NCI-H2196 (cell line): Measurements from ENCODE around the gene HEPACAM.

Source experiments
- DNase-seq: peaks from one replicate; lab custom pipeline; 2025; ENCODE audit not compliant: unreplicated experiment; lab: John Stamatoyannopoulos, UW

Gene HEPACAM

DNA sequence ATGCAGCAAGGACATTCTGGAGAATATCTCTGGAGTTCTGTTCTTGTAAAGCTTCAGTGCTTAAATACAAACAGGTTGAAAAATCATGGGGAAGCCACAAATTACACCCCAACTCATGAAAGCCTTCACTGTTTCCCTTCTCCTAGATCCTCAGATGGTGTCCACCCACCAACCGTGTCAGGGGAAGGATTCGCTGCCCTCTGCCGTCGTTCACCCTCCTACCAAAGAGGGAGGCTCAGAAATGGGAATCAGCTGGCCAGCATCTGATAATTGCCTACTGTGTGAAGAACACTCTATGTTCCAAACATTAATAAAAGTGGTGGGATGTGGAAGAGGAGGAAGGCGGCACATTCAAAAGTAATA lies 7.4 kb upstream of the HEPACAM start:
- no peak for DNase-seq

DNA sequence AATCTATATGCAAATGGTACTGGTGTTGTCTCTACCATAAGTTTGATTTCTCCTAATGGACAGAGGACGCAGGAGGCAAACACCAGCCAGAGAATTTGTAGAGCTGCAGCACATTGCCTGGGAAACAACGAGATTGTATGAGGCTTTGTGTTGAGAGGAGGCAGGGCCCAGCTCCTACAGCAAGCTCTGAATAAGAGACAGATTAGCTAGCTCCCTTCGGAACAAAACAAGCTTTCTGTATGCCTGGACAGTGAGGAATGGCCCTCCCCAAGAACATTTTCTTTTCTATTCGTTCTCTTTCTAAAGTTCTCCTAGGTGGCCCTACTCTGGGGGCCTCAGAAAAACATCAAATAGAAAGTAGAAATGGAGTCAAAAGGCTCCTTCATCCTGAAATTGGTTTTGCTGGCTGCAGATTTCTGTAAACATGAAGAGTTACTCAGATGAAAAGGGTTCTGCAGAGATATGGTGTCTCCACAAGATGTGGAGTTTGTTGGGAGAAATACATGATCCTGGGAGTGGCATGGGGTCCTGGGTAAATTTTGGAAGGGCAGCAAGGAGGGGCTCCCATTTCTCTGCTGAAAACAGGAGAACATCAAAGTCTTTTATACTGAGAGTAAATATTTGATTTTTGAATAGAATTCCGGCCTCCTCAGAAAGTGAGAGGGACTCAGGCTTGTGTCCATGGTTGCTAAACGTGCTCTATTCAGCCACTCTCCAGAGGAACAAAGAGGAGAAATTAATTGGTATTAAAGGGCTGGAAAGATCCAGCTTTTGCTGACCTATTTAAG lies 6.8 kb upstream of the HEPACAM start:
- DNase-seq: no peak

DNA sequence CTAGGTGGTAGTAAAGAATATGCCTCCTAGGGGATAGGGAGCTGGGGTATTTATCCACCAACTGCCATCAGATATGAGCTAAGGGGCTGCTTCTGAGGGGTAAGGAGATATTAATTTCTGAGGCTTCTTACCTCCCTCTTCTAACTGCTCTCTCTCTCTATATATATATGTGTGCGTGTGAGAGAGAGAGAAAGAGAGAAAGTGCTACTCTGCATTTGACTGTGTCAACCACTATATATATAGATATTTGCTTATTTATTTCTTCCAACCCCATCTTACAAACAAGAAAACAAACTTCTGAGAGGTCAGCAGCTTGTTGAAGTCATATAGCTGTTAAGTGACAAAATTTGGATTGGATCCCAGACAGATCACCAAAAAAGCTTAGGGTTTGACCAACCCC lies 5.9 kb upstream of the HEPACAM start:
- no peak for DNase-seq

DNA sequence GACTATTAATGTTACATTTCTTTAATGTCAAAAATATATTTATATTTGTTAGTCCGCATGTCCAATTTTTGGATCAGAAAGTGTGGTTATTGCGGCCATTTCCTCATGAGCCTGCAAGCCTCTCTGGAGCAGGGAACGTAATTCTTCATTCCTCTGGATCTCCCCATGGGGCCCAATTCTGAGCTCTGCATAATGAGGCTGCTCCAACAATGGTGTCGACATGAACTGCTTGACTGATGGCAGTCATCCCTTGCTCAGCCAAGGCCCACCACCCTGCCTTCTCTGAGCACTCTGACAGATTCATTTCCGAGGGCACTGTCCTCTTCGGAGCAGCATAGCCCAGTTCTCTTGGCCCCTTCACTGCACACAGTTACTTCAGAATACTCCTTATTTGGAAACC lies 3.1 kb upstream of the HEPACAM start:
- DNase-seq: no peak

DNA sequence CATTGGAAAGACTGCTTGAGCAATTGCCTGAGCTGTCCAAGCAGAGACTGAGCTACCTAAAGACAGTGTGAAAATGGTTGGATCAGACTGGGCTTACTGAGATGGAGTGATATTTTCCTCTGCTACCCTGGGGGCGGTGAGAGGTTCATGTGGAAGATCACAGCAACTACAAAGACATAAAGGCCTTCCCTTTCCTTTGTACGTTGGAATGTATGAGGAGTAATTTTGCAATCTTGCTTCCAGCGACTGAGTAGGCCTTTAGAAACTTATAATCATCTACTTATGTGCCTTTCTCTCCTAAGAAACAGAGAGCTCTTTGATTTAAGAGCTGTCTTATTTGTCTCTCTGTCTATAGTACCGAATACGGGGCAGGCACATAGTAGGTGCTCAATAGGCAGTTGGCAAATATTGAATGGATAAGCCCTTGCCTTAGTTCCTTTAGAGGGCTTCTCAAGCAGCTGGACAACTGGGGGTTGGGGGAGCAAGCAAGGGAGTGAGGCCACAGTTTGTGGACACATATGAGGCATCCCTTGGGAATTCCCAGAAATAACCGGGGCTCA lies 2.4 kb upstream of the HEPACAM start:
- DNase-seq: no peak

DNA sequence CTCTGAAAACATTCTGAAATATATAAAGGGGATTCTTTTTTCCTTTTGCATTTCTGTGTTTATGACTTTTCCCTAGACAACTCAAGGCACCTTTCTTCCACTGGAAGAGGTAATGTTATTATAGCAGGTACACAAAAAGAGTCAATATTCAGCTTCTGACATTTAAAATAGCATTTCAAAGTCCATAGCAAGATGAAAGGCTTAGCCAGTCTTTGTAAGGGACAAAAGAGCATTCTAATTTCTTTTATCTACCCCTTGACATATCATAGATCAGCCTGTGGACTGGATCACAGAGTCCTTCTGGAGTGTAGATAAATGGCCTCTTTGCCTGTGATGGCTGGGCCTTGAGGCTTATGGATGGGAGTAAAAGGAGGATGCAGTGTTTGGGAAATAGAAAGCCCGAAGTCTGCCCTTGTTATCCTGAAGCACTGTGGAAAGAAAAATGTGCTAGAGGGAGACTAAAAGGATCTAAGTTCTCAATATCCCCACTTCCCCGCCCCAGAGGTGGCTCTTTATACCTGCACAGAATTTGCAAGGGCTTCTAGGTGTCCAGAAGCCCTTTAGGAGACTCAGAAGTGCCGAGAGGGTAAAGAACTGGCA lies 1.6 kb upstream of the HEPACAM start:
- DNase-seq: no peak

DNA sequence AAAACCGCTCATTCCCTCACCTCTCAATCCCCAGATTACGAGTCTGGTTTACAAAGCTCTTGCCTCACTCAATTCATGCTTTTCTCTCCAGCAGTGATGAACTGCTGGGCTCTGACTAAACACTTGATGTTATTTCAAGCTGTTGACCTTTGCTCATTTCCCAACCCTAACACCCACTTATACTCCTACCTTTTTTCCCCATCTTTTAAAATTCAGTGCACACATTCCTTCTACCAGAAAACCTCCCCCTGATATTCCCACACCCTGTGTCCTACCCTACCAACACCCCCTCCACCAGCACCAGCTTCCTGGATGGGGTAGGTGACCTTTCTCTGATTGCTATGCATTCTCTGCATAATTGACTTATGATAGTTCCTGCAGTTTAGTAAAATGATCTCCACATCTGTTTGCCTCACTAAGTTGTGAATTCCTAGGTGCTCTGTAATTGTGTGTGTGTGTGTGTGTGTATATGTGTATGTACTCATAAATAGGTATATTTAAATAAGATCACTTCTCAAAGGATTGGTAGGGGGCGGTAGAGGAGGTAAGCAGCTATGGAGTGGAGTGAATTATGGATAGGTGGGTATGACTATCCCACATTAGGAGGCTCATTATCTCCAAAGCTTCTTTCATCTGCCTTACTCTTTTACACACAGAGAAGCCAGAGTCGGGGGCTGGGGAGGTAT lies 842 bp downstream of the HEPACAM start:
- no peak for DNase-seq

DNA sequence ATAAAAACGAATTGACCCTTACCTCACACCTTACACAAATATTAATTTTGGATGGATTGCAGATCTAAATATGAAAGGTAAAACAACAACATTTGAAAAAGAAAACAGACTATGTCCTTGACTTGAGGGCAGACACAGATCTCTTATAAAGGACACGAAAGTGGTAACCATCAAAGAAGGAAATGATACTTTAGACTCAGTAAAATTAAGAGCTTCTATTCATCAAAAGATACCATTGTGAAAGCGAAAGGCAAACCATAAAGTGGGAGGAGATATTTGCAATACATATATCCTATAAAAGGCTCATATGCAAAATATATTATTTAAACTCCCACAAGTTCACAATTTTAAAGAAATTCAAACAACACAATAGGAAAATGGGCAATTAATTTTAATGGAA lies 5.0 kb downstream of the HEPACAM start:
- DNase-seq: no peak

DNA sequence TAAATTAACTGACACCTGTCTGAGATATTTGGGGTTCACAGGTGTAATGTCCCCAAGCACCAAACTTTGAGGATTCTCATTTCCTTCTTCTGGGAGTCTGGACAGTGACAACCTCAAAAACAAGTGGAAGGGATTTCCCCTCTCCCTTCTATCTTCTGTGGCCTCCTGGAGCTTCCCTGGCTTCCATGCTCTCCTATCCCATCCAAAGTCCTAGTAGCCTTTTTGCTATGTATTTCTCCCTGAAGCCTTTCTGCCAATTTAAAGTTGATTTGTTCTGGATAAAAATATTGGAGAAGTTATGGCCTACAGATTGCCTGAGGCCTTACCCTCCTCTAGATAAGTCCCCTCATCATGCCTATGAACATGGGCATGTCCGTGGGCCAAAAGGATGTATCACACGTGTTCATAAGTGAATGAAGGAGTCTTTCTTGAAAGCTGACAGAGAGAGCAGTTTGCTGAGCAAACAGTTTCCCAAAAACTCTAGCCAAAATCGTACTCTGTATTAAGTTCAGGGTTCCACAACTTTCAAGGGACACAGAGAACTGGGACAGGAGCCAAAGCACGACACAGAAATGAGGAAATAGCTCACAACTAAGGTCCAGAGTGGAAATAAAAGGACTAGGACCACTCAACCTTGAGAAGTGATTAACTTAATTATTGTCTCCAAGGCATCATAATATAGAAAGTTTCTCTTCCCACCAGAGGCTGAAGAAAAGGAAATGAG lies 6.7 kb downstream of the HEPACAM start:
- no peak for DNase-seq

DNA sequence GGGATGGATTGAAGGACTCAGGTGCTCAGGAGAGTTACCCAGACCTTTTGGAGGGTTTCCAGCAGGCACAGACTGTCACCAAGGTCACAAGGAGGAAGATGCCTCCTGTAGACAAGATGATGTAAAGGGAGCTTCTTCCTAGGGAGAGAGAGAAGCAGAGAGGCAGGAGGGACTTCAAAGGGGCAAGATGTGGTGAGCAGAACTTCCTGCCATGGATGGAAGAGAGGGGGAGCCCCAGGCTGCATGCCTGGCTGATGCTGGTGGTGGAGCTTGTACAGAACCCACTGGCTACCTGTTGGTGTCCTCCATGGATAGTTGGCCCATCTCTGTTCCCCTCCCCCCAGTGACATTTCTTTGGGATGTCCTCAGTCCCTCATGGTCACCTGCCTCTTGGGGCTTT lies 12.6 kb downstream of the HEPACAM start:
- no peak for DNase-seq

DNA sequence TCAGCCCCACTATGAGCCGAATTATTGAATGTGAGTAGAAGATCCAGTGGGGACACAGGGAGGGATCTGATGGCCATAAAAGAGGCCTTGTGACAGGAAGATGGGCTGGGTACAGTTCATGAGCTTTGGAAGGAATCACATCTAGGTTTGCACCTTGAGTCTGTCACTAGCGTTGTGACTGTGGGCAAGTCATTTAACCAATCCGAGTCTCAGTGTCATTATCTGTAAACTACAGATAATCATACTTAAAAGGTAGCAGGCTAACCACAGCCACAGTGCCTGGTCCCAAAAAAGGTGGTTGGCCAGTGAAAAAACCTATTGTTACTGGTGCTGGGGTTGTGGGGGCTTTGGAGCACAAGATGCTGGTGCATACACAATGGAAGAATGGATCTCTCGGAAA lies 13.0 kb downstream of the HEPACAM start:
- no peak for DNase-seq

DNA sequence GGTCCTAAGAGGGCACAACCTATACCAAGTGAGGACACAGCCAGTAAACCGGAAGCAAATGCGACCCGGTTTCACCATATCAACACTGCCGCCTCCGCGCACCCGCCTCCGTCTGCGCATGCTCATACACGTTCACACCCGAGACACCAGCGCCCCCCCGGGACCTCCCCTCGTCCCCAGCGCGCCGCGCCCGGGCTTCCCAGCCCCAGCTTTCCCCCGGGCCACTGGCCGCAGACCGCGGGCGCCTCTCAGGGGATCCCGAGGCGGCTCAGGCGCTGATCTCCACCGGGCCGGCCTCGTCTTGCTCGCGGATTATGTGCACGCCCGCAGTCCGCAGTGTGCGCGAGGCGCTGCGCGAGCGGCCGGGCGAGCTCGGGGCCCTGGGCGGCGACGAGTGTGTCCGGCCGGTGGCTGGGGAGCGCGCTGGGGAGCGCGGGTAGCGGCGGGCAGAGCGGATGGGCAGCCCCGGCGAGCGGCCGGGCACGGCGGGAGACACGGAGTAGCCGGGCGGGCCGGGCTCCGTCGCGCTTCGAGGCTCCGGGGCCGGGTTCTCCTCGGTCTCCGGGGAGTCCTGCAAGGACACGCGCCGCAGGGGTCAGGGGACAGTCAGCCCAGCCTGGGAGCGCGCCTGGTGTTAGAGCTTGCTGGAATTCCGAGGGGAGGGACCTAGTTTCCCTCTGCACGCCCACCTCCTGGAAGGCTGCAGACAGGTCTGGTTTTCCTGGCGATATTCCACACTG lies 14.8 kb downstream of the HEPACAM start:
- peak; percentile 67 for DNase-seq

DNA sequence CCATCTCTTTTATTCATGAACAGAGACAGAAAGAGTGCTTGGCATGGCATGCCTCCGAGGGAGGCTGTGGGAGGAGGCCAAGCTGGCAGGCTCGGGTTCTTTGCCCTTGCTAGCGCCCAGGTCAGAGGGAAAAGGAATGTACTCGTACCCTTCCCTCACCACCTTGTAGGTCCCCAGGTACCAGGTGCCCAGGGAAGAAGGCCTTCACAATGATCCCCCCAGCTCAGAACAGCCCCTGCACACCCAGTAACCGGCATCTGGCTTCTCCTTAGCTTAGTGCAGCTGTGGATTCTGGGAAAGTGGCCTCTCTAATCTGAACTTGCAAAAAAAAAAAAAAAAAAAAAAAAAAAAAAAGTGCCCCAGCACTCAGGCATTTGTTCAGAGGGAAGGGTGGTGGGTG lies 15.5 kb downstream of the HEPACAM start:
- no peak for DNase-seq

DNA sequence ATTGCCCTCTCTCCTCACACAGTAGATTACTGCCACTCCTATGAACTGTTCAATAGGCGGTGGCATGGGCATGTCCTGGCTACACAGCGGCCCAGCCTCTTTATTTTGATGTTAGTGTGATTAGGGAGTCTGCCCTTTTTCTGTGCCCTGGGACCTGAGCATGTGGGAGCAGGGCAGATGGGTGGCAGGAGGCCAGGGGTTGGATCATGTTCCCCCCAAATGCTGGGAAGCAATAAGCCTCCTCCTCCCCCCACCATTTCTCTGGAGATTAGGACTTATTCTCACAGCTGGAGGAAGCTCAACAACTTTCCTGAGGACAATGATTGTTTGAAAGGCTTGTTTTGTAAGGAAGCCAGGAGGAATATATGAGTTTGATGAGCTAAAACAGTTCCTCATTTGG lies 15.9 kb downstream of the HEPACAM start:
- DNase-seq: no peak

DNA sequence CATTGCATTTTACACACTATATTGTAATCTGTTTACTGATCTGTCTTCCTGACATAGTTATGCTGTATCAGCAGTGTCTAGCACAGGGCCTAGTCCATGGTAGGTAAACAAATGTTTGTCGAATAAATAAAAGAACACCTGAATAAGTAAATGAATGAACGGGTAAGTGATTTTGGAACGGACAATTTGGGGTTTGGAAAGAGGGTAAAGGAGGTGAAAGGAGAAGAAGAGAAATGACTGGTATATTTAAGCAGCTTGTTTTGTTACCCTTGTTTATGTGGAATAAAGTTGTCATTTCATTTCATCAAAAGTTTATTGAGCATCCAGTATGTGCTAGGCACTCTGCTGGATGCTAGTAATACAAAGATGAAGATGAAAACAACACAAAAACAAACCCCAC lies 16.9 kb downstream of the HEPACAM start, which contains the start of gene HEPN1:
HEPN1 (plus strand) TSS at position 301 of the 400 bp plus-strand sequence.
- no peak for DNase-seq

DNA sequence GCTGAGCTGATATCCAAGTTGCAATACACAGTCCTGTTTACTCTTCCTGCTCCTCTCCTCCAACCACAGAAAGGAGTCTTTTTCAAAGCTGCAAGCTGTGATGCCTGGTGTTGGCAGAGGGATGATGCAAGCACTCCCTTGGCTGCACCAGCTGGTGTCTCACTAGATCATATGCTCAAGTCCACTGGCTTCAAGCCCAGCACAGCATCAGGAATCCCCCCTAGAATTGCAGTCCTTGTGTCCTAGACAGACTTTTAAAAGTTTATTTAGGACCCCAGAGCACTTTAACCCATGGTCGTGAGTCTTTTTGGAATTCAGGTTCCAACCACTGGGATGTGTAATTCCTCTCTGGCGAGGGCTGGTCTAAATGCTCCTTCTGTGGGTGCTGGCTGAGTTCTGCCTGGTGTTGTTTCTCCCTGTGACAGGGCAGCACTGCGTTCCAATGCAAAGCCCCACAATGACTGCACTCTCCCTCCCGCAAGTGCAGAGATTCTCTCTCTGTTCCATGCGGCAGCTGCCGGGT lies 18.7 kb downstream of the HEPACAM start:
- DNase-seq: no peak

DNA sequence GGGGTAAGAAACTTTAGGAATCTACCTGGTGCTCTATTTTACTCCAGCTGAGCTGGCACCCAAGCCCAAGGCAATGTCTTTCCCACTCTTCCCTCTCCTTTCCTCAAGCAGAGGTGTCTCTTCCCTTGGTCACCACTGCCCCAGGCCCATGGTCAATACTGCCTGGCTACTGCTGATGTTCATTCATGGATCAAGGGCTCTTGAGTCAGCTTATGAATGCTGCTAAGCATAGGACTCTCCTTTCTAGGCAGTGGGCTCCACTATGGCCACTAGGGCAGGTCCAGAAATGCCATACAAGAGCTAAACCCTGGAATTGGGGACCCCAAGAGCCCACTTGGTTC lies 19.5 kb downstream of the HEPACAM start:
- no peak for DNase-seq

DNA sequence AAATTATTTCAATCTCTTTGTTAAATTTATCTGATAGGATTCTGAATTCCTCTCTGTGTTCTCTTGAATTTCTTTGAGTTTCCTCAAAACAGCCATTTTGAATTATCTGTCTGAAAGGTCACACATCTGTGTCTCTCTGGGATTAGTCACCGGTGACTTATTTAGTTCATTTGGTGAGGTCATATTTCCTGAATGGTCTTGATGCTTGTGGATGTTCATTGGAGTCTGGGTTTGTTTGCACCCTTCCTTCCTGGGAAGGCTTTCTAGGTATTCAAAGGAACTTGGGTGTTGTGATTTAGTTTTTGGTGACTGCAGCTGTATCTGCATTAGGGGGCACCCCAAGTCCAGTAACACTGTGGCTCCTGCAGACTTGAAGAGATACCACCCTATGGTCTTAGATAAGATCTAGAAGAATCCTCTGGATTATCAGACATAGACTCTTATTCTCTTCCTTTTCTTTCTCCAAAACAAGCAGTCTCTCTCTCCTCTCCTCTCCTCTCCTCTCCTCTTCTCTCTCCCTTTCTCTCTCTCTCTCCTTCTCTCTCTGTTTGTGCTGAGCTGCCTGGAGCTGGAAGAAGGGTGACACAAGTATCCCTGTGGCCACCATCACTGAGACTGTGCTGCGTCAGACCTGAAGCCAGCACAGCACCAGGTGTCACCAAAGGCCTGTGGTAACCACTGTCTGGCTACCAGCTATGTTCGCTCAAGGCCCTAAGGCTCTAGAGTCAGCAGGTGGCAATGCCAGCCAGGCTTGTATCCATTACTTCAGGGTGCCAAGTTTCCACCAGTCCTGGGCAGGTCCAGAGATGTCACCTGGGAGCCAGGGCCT lies 20.1 kb downstream of the HEPACAM start:
- no peak for DNase-seq

DNA sequence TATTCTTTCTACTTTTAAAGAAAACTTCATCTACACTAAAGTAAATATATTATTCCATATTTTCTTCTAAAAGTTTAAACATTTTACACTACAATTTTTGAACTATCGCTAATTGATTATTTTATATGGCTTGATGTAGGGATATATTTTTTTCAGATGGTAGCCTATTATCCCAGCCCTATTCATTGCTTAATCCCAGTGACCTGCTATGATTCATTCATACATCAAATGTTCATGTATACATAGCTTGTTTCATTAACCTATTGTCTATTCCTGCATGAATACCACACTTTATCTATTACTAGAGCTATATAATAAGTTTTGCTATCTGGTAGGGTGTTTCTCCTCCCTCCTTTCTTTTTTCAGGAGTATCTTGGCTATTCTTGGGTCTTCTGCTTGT lies 33.2 kb downstream of the HEPACAM start:
- DNase-seq: no peak

DNA sequence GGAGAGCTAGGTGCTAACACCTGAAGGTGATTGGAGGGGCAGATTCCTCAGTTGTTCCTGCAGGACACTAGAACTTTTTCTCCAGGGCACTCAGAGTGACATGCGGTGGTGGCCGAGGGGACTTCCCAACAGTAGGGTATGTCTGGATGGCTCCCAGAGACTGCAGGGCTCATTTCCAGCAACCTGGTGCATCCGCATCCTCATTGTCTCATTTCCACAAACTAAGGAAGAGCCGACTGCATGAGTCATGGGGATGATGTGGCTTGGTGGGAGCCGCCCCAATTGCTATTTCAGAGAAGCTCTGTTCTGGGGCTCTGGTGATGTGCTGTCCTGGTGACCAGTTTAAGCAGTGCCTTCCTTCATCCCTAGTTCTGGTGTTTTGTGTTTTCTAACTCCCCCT lies 35.4 kb downstream of the HEPACAM start:
- DNase-seq: no peak
